Astrocyte (in vitro differentiated cells and primary cell): ENCODE data around the gene ASH1L.

Source experiments
- CTCF ChIP-seq: IDR thresholded peaks from 2 replicates; pipeline ENCODE4 v1.5.1; 2011; ENCODE audit warnings: low read depth, mild to moderate bottlenecking, inconsistent platforms, low read length, moderate library complexity; ENCODE audit not compliant: insufficient read depth
- EZH2 ChIP-seq: IDR thresholded peaks from 2 replicates; pipeline ENCODE4 v1.6.1; 2012; ENCODE audit warnings: mild to moderate bottlenecking, low read length, inconsistent platforms; ENCODE audit not compliant: insufficient read depth

DNA sequence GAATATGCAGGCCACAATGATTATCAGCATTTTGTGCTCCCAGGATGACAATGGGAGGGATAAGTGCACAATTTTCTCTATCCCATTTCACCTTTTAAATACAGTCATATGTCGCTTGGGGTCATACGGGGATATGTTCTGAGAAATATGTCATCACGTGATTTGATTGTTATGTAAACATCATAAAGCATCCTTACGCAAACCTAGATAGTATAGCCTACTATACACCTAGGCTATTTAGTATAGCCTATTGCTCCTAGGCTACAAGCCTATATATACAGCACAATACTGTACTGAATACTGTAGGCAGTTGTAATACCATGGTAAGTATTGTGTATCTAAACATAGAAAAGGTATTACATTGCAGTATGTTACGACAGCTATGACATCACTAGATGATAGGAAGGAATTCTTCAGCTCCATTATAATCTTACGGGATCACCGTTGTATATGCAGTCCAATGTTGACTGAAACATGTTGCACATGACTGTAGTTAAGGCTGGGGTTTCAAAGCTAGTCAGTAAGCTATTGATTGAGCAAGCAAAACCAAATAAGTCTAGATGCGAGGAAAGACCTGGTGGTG, 223.0 kb downstream of the ASH1L start:
- no peak for TF ChIP-seq CTCF
- TF ChIP-seq EZH2: no peak
